GM18502 (cell line): Measurements from ENCODE around the gene MARCHF9.
A peak's percentile ranks its signal among the peaks of the same experiment; 100 is the strongest.

Source experiments
- ATAC-seq: cut with Tn5 transposase; IDR thresholded peaks from one replicate; pipeline ENCODE4 v1.9.1; 2021; ENCODE audit warnings: mild to moderate bottlenecking; ENCODE audit not compliant: unreplicated experiment, poor library complexity

The MARCHF9 gene

DNA sequence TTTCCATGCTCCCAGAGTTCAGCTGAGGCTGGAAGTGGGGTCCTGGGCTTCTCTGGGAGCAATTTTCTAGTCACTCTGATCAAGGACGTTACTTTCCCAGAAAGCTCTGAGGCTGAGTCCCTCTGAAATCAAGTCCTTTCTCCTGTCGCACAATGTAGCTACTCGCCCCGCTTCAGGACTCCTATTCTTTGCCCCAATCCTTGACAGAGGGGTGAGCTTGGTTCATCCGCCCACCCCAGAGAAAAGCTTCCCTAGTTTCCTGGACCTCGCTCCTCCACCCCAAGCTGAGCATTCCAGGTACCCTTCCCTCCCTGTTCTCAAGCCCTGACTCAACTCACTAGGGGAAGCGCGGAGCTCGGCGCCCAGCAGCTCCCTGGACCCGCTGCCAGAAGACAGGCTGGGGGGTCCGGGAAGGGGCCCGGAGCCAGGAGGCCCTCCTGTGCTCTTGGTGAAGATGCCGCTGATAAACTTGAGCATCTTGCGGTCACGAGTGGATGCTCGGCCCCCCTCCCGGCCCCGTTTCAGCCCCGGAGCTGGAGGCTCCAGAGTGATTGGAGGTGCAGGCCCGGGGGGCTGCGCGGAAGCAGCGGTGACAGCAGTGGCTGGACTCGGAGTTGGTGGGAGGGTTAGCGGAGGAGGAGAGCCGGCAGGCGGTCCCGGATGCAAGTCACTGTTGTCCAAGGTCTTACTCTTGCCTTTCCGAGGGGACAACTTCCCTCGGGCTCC, 18.0 kb upstream of the MARCHF9 start:
- no peak for ATAC-seq

DNA sequence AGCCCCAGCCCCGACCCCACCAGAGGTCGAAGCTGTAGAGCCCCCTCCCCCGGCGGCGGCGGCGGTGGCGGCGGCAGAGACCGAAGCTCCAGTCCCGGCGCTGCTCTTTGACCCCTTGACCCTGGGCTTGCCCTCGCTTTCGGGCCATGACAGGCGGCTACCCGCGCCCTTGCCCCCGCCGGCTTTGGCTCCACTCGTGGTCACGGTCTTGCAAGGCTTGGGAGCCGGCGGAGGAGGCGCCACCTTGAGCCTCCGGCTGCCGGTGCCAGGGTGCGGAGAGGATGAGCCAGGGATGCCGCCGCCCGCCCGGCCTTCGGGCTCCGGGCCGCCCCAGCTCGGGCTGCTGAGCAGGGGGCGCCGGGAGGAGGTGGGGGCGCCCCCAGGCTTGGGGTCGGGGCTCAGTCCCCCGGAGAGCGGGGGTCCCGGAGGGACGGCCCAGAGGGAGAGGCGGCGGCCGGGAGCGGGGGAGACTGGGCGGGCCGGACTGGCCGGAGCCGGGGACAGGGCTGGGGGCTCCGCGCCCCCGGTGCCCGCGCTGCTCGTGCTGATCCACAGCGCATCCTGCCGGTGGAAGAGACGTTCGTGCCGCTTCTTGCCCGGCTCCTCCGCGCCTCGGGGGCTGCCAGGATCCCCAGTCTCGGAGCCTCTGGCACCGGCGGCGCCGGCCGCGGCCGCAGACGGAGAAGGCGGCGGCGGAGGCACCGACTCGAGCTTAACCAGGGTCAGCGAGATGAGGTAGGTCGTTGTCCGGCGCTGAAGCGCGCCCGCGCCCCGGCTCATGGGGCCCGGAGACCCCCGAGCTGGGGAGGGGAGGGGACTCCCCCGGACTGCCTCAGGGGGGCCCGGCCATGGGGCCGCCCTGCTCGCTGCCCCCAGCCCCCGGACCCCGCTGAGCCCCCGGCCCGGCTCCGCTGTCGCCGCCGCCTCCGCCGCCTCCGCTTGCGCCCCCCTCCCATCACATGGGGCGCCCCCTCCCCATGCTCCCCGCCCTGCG, 17.1 kb upstream of the MARCHF9 start:
- no peak for ATAC-seq

DNA sequence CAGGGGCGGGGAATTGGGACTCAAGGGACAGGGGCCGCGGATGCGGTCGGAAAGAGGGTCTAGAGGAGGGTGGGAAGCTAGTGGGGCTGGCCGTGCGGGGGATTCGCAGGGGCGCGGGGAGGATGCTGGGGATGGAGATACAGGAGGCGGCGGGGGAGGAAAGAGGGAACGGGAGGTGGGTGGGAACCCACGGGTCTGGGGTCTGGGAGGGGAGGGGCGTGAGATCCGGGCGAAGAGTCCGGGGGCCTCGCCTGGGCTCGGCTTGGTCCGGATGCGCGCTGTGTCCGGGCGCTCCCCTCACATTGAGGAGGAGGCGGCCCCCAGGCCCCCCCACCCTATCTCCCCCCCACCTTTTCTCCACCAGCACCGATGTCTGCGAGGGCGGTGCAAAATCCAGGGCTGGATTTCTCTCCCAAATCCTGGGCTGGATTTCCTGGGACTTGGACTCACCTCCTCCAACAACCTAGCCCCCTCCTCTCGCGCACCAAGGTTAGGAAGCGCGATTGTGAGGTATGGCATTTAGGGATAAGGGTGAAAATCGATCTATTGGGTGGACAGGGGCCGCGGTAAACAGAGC, 16.2 kb upstream of the MARCHF9 start, which contains the start of gene AGAP2:
TSS of gene AGAP2 (minus strand) at position 82 of the 577 bp plus-strand sequence. CDS start 496 bp downstream, outside the sequence.
- ATAC-seq: no peak

DNA sequence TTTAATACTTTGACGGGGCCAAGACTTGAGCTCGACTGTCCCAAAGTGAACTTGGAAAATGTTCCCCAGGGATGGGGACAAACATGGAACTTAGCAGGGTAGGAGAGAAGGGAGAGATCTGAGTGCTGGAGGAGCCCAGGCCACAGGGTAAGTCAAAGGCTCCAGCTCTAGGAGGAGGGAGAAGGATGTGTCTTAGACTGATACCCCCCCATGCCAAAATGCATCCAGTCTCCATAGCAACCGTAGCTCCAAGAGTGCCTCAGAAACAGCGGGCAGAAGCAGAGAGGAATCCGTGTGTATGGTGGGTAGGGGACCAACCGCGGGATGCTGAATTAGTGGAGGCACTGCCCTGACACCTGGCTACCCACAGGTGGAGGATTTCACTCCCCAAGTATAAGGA, 15.5 kb upstream of the MARCHF9 start:
- no peak for ATAC-seq

DNA sequence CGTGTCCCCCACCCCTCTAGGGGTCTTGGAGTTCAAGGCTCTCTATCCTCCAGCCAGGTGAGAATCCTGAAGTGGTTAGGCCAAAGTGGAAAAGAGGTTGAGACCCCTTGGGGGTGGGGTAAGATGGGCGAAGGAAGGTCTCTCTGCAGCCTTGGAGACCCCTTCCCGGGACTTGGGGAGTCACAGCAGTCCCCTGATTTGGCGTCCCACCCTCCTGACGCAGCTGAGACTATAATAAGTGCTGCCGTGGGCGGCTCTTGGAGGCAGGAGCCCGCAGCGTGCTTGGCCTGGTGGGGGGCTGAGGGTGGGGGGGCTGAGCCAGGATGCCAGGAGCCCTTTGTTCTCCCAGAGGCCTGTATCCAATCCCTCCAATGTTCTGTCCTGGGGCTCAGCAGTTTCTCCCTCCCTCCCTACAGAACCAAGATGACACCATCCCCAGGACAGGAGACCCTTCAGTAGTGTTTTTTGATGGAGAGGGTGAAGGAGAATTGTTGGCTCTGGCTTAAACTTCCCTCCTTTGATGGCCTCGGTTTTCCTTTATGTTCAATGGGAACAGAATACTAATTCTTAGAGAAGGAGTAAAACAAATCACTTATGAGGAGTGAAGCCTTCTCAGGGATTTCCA, 14.9 kb upstream of the MARCHF9 start:
- no peak for ATAC-seq

DNA sequence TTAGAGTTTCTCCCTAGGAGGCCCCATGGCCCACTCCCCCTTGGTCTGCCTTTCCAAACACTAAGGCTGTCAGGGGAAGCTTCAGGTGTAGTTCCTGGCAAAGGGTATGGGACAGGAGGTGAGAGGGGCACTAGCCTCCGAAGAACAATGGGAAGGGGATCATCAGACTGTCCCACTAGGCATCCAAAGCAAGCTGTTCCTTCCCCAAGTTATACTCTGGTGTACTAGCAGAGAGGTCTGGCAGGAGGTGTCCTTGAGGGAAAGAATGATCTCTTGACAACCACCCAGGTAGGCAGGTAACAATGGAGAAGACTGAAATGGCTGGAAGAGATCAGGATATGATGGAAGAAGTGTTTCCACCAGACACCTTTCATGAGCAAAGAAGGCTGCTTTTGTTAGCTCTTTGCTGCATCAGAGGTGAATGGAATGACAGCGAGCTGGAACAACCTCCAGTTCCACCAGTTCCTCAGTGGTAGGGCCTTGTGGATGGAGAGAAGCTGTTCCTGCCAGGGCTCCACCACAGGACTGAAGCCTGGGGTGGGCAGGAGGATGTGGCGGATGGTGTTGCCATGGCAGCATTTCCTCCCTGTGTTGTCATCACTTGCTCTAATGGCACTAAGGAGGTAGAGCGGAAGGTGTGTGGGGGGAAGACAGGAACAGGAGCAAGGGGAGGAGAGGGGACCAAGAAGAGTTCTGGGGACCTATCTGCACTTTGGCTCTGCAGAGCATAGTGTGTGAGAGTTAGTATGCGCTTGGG, 14.1 kb upstream of the MARCHF9 start:
- ATAC-seq: peak; percentile 61

DNA sequence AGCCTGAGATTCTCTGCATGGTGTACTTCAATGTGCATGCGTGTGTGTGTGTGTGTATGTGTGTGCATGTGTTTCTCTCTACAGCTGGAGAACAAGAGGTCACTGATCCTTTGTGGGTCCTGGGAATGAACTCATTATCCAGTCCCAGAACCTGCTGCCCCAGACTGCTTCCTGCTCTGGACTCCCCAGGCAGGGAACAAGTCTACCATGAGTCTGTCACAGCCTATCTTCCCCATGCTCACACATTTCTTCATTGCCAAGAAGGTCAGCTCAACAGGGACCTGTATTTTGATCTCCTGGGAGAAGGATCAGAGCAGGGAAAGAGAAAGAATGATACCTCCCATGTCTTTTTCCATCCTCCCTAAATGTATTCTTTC, 13.5 kb upstream of the MARCHF9 start:
- no peak for ATAC-seq

DNA sequence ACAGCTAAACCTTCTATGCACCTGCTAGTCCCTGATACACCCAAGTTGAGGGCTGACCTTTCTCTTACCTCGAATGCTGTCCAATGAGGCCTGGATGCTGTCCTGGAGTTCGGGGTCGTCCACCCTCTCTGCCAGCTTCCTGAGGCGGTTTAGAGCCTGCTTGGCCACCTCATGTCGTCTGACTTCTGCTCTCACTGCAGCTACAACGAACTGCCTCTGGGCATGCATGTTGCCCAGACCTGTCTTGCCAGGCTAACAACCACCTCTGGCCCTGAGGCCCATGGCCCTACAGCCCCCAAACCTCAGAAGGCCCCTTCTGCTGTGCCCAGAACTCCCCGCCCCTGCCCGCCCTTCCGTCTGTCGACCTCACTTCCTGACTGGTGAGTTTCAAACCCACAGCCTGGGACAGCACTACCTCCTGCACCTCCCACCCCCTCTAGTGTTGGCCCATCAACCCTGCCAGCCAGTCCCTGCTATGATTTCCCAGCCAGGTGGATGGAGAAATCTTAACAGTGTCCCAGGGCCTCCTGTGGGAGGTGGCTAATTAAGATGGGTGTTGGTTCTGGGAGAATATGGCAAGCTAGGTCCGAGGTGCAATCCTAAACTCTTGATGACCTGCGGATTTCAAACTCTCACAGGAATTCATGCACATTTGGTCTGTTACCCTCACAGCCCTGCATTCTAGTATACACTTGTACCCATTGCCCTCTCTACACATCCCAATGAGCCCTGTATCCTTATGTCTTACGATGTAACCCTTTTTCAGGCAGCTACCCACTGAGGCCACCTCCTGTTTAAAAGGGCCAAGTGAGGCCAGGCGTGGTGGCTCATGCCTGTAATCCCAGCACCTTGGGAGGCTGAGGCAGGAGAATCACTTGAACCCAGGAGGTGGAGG, 12.8 kb upstream of the MARCHF9 start:
- peak; percentile 56 for ATAC-seq

DNA sequence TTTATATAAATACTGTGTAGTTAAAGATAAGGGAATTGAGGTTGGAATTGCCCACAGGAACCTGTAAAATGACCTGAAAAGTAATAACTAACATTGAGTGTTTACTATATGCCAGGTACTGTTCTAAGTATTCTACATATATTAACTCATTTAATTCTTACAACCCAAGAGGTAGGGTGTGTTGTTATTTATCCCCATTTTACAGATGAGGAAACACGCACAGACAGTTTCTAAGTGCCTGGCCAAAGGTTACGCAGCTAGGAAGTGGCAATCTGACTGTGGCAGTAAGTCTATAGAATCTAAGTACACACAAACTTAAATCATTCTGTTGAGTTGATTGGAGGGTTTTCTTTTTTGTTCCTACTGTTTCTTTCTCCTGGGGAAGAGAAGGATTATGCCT, 11.1 kb upstream of the MARCHF9 start:
- ATAC-seq: no peak

DNA sequence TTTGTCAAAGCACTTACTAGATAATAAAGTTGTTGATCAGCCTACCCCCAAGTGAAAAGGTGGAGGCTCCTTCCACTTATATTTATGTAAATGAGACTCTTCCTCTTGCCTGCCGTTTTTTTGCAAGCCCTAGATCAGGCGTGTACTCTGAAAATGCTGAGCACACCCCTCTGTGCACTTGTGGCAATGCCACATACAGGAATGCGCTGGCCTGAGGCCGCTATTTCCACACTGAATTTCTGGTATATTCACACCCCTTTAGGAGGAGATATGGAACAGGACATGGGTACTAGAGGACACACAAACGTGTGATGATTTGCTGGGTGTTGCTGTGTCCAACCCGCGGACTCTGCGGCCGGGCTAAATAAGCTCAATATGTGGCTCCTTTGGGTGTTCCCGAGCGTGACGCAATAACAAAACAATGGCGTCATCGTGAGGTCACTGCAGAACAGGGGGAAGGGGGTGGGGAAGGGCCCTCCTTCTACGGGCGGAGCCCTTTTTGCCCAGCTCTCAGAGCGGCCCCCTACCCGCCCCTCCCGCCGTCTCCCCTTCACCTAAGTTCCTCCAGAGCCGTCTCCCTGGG, 10.6 kb upstream of the MARCHF9 start:
- peak; percentile 42 for ATAC-seq

DNA sequence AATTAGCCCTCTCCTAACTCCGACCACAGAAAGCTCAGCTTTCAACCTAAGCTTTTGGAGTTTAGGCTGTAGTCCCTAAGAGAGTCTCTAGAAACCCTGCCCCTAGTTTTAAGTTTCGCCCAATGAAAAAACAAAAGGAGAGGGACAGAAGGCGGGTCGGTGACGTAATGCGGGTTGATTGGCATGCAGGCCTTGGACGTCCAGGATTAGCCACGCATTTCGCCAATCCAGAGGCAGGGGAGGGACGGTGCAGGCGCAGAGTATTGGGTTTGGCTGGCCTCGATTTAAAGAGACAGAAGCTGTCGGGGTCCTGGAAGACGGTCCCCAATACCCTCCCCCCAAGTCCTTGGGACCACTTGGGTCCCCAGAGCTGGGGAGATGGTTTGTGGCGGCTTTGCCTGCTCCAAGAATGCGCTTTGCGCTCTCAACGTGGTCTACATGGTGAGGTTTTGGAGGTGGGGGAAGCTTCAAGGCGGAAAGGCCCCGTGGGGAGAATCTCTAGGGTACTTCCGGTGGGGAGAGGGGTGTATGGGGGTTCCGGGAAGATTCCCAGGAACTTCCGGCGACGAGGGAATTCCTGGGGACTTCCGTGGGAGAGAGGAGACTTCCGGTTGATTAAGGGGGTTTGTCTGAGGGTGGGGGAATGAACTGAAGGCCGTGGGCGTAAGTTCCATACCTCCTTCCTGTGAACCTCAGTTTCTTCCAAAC, 10.0 kb upstream of the MARCHF9 start, which contains the start of gene TSPAN31:
TSS of gene TSPAN31 (plus strand) at position 263 of the 708 bp plus-strand sequence. CDS start at position 379, 116 bp downstream.
- peak; percentile 79 for ATAC-seq

DNA sequence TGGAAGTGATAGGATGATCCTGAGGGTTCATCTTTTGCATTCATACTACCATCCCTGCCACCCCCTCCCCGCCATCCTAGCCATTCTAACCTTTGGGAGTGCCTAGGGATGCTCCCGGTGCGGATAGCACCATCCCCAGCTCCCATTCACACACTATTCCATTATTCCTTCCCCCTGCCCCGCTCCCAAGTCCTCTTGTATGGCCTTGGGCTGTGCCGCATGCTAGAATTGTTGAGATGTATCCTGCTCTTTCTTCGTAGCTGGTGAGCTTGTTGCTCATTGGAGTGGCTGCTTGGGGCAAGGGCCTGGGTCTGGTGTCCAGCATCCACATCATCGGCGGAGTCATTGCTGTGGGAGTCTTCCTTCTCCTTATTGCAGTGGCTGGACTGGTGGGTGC, 9.4 kb upstream of the MARCHF9 start:
- ATAC-seq: no peak

DNA sequence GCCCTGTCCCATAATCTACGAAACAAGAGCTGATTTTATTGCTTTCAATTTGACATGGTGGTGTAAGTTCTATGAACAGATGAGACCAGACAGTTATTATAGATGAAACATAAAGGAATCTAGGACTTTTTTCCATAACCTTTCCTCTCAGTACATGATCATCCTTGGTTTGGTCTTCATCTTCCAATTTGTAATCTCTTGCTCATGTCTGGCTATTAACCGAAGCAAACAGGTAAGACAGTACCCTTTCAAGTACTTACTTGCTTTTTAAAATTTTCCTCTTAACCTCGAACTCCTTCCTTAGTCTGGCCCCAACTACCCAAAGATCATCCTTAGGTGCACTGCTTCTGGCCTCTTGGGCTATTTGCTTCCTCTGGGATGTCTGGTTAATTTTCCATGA, 8.9 kb upstream of the MARCHF9 start:
- no peak for ATAC-seq

DNA sequence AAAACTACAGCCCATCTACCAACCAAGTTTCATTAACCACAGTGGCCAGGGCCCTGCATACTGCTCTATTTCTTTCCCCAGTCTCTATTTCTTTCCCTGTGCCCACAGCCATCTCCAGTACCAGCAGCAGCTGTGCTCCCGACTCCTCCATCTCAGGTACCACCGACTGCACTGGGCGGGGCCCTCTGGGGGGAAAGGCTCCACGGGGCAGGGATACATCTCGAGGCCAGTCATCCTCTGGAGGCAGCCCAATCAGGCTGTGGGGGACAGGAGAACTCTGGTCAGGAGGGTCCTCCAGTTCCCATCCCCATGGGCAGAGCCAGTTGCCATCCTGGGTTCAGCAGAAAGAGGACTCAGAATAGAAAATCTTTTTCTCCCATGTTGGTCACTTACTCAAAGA, 5.8 kb upstream of the MARCHF9 start:
- no peak for ATAC-seq

DNA sequence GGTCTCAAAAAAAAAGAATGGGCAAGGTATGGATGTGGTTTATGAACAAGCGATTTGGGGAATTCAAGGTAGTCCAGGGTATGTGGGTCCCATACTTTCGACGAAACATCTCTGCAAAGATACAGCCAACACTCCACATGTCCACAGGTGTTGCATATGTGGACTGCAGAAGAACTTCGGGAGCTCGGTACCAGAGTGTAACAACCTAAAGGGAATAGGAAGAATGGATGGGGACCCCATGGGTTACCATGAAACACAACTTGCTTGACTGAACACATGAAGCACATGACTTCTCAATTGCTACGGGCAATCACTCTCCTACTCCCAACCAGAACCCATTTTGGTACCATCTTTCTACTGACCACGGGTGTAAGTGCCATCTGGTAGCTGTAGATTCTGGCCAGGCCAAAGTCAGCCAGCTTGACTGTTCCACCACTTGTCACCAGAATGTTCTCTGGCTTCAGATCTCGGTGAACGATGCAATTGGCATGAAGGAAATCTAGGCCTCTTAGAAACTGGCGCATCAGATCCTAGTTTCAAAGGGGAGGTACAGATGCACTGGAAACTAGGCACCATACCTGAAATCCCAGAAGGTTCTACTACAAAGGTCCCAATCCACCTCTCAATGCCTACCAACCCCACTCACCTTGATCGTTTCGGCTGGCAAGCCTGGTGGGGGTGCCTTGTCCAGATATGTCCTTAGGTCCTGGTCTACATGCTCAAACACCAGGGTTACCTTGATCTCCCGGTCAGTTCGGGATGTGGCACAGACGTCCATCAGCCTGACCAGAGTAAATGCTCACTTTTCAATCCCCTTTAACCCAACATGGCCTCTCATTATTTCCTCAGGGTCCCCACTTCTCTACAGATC, 4.1 kb upstream of the MARCHF9 start:
- no peak for ATAC-seq

DNA sequence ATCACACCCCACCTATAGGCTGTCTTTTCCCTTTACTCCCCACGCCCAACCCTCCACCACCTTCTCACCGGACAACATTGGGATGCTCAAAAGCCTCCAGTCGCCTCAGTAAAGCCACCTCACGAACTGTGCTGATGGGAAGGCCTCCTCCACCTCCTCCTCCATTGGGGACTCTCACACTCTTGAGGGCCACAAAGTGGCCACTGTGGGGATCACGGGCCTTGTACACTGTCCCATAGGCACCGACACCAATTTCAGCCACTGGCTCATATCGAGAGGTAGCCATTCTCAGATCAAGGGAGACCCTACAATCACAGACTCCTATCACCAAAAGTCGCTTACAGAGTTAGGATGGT, 3.5 kb upstream of the MARCHF9 start:
- ATAC-seq: no peak
